Naive thymus-derived CD8-positive, alpha-beta T cell (primary cell): ENCODE results near the gene MON1A. TPM values are rescaled to one million over a fixed set of nuclear protein-coding genes. Genes with fewer than 3 reads are reported as not detected.
A peak's percentile ranks its signal among the peaks of the same experiment; 100 is the strongest.
"Not testable (repeated sequence)": the region's sequence is repeated elsewhere in the genome, so short reads cannot be mapped to it uniquely, and the experiment has no call there.

Source experiments
- ATAC-seq, 2 donors: fragments of 150-1000 bp; cut with Tn5 transposase in 1 of 2; sonication (Bioruptor Pico), chemical (Tn5 transposase) in 1 of 2; 1 replicate in 1 of 2; 2 replicates in 1 of 2; pipeline ENCODE4 v1.10.0; 2021; ENCODE audit warnings: mild to moderate bottlenecking in 2 of 2, moderate library complexity in 2 of 2
- POLR2A ChIA-PET: fragments of 350-600 bp; sonication (Branson Sonifier 250); formaldehyde crosslinking; loops from one replicate; lab custom pipeline; 2021; ENCODE audit warnings: antibody characterized with exemption; lab: Charles Lee
- DNase-seq, 10 donors: peaks; one replicate each; pipeline versions ENCODE4 v3.0.0 to v3.0.0-alpha.2; 2020 to 2022
- H3K27ac Mint-ChIP-seq, 10 donors: one replicate each; pipeline ENCODE4 v1.8.0; 2020 to 2022; ENCODE audit warnings: mild to moderate bottlenecking in 10 of 10, mixed read lengths in 10 of 10, moderate library complexity in 4 of 10, inconsistent platforms in 1 of 10
- H3K27me3 Mint-ChIP-seq, 5 donors: one replicate each; pipeline ENCODE4 v1.8.0; 2021 to 2022; ENCODE audit warnings: mixed read lengths in 5 of 5
- H3K36me3 Mint-ChIP-seq, 3 donors: one replicate each; pipeline ENCODE4 v1.8.0; 2020 to 2022; ENCODE audit warnings: mixed read lengths in 3 of 3, mild to moderate bottlenecking in 2 of 3, inconsistent platforms in 1 of 3
- H3K4me1 Mint-ChIP-seq, 4 donors: one replicate each; pipeline ENCODE4 v1.8.0; 2021 to 2022; ENCODE audit warnings: mixed read lengths in 4 of 4
- H3K4me3 Mint-ChIP-seq, 10 donors: one replicate each; pipeline ENCODE4 v1.8.0; 2020 to 2022; ENCODE audit warnings: mild to moderate bottlenecking in 10 of 10, mixed read lengths in 10 of 10, moderate library complexity in 6 of 10, inconsistent platforms in 1 of 10
- H3K9me3 Mint-ChIP-seq, 9 donors: one replicate each; pipeline ENCODE4 v1.8.0; 2020 to 2022; ENCODE audit warnings: mixed read lengths in 9 of 9, mild to moderate bottlenecking in 3 of 9, inconsistent platforms in 1 of 9, moderate library complexity in 1 of 9
- polyA plus RNA-seq, 3 donors: library from polyadenylated mRNA; unstranded; fragments of 300-500 nt; fragmentation: Illumina TruSeq; gene quantifications; one replicate each; pipeline ENCODE4 v1.2.3, GENCODE V29; 2021
- total RNA-seq, 8 experiments: library from RNA in 2 of 8; stranded (reverse) in 2 of 8; gene quantifications; one replicate each; pipeline ENCODE4 v1.2.3 and lab custom pipeline; 2021 to 2026

The MON1A gene
- total and polyA plus RNA-seq, 5 experiments from 2014 or later, result 9.0 to 21.0 (median 12.2) TPM

GRCh38 chr3:49916686-49917085, 12.9 kb downstream of the MON1A start:
- H3K27ac Mint-ChIP-seq, result no peak overlapping the region
- H3K4me3 Mint-ChIP-seq, result no peak overlapping the region
- ATAC-seq (no peak), DNase-seq (no peak)
- POLR2A ChIA-PET, result no interaction called here
- peaks cover 0 to 16% (median 5%) of the 10 kb centered on the region in 4 donors for H3K4me1 Mint-ChIP-seq
- H3K9me3 Mint-ChIP-seq, result no peaks in the 10 kb centered on the region
- peaks cover 0 to 42% (median 4%) of the 10 kb centered on the region in 3 donors for H3K36me3 Mint-ChIP-seq
- H3K27me3 Mint-ChIP-seq, result no peaks in the 10 kb centered on the region

DNA sequence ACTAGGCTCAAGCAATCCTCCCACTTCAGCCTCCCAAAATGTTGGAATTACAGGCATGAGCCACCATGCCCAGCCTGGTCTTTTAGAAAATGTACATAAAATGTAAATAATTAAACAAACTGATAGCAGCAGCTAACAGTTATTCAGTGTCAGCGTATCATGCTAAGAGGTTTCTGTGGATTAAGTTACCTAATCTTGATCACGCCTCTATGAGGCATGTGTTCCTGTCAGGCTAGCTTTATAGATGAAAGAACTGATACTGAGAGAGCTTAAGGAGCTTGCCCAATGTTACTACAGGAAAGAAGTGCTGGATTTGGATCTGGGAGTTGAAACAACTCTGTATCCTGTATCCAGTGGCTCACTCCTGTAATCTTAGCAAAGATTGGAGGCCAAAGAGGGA, 14.7 kb downstream of the MON1A start:
- no peak for ATAC-seq
- H3K4me3 Mint-ChIP-seq, result no peak overlapping the region
- no peak for DNase-seq
- H3K9me3 Mint-ChIP-seq, result no peaks in the 10 kb centered on the region
- peaks cover 0 to 51% (median 10%) of the 10 kb centered on the region in 3 donors for H3K36me3 Mint-ChIP-seq
- H3K27me3 Mint-ChIP-seq, result no peaks in the 10 kb centered on the region
- POLR2A ChIA-PET, result interaction anchor here (0.5 to 0.7 kb wide), 2 partner anchors 112 to 323 kb away, joined by 3 to 7 read pairs; partner anchors contain the start of gene INKA1
- peak overlapping the region in 2 of 10 donors; percentile 7 to 22 for H3K27ac Mint-ChIP-seq
- peaks cover 0 to 14% (median 4%) of the 10 kb centered on the region in 4 donors for H3K4me1 Mint-ChIP-seq

DNA sequence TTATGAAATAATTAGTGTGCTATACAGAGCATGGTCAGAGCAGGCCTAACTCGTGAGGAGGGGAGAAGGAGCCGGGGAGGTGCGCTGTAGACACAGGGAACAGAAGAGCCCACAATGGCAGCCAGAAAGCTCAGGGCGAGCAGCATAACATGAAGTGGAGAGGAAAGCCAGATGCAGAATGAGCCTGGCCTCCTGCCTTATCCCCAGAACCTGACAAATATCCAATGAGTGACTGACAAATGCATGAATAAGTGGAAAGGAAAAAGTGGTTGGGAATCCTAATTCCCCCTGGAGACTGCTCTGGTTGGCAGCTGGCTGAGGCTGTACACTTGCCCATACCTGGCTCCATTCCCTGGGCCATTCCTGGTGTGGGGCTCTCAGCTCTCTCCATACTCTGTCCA, 16.7 kb downstream of the MON1A start:
- peaks cover 0 to 6% (median 3%) of the 10 kb centered on the region in 4 donors for H3K4me1 Mint-ChIP-seq
- H3K36me3 Mint-ChIP-seq, result peaks cover 0 to 46% (median 12%) of the 10 kb centered on the region in 3 donors
- ATAC-seq (no peak), DNase-seq (no peak)
- no peak overlapping the region for H3K4me3 Mint-ChIP-seq
- H3K9me3 Mint-ChIP-seq, result no peaks in the 10 kb centered on the region
- POLR2A ChIA-PET, result no interaction called here
- no peaks in the 10 kb centered on the region for H3K27me3 Mint-ChIP-seq
- H3K27ac Mint-ChIP-seq, result peak overlapping the region in 4 of 10 donors; percentile 12 to 42 (median 23)

- no peaks in the 10 kb centered on the region for H3K9me3 Mint-ChIP-seq
- no peak overlapping the region for H3K4me3 Mint-ChIP-seq
- POLR2A ChIA-PET, result interaction anchor here (0.5 kb wide), 1 partner anchor 11 kb away, joined by 4 read pairs; no protein-coding TSS in a partner anchor
- H3K27me3 Mint-ChIP-seq, result no peaks in the 10 kb centered on the region
- no peak for ATAC-seq
- DNase-seq, result no peak
- peaks cover 3 to 9% (median 8%) of the 10 kb centered on the region in 4 donors for H3K4me1 Mint-ChIP-seq
- peaks cover 0 to 42% (median 12%) of the 10 kb centered on the region in 3 donors for H3K36me3 Mint-ChIP-seq
- peak overlapping the region in 1 of 10 donors; percentile 54 for H3K27ac Mint-ChIP-seq
Observed at GRCh38 chr3:49911611-49912010, 18.0 kb downstream of the MON1A start.

DNA sequence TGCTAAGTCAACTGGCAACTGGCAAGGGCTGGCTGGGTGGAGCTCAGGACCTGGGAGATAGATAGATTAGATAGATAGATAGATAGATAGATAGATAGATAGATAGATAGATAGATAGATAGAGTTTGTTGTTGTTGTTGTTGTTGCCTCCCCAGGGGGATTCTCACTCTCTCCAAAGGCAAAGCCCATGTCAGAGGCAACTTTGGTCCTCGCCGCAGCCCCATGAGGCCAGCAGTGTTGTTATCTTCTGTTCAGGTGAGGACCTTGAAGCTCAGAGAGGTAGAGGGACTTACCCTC, 18.5 kb downstream of the MON1A start:
- Mint-ChIP-seq H3K27me3 (no peaks in the 10 kb centered on the region), H3K36me3 (peaks cover 0 to 36% (median 12%) of the 10 kb centered on the region in 3 donors), H3K27ac (peak overlapping the region in 2 of 10 donors; percentile 33 to 71), H3K4me3 (no peak overlapping the region), H3K4me1 (peaks cover 7 to 15% (median 9%) of the 10 kb centered on the region in 4 donors), H3K9me3 (no peaks in the 10 kb centered on the region)
- ATAC-seq (no peak), DNase-seq (no peak)
- POLR2A ChIA-PET, result no interaction called here

DNA sequence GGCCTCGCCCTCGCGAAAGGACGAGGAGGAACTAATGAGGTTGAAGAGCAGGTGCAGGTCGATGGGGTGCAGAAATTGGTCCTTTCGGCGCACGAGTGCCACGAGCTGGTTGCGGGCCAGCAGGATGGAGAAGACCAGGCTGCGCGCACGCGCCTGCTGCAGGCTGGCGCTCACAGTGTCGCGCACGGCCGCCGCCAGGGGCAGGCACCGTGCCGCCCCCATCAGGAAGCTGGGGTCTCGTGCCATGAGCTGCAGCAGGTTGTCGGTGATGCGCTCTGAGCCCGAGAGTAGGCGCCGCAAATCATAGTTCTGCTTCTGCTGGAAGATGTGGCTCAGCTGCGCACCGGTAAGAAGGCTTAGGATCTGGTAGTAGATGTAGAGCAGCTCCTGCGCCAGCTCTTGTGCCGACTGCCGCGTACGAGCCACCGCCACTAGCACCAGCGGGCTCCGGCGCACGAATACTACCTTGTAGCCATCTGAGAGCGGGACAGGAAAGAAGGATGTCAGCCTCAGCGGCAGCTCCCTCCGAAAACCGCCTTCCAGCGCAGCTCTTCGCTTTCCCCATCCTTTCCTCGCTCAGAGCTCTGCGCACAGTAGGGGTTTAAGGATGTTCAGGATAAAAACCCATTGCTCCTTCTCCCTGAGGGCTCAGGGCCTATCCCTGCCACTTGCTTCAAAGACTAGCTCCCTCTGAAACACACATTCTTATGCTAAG, 19.0 kb downstream of the MON1A start:
- Mint-ChIP-seq H3K36me3 (peaks cover 0 to 35% (median 12%) of the 10 kb centered on the region in 3 donors), H3K4me1 (peaks cover 11 to 20% (median 14%) of the 10 kb centered on the region in 4 donors), H3K27ac (peak overlapping the region in 2 of 10 donors; percentile 71), H3K9me3 (no peaks in the 10 kb centered on the region), H3K27me3 (no peaks in the 10 kb centered on the region), H3K4me3 (no peak overlapping the region)
- ATAC-seq (no peak), DNase-seq (no peak)
- POLR2A ChIA-PET, result no interaction called here

DNA sequence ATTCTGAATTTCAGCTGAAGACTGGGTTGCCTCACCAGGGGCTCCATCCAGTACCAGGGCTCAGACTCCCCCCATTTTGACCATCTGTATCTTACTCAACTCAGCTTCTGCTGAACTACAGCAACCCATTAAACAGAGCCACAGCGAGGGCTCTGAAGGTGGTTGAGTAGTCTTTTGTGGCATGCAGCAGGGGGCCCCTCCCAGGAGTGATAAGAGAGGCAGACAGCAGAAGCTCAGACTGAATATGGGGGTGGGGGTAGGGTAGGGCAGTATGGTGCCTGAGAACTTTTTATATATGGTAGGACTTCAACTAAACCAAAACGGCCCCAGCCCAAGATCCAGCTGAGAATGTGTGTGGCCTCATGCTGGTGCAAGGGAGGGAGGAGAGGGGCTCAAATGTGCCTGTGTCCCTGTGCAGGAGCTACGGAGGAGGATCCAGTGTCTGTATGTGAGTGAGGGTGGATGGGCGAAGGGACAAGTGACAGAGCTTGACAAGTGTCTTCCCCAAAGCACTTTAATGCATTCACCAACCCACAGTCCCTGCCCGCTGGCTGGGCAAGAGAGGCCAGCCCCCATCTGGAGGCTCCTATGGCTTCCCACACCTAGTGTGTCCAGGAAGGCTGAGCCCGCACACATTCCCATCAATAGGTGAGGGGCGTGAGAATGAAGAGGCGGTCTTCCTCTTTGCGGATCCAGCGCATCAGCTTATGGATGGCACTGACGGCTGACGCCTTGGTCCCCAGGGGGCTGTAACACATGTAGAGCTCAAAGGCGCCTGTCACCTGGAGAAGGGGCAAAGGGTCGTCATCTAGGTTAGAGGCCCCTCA, 21.0 kb downstream of the MON1A start:
- H3K27ac Mint-ChIP-seq, result no peak overlapping the region
- H3K27me3 Mint-ChIP-seq, result no peaks in the 10 kb centered on the region
- ATAC-seq (no peak), DNase-seq (no peak)
- H3K9me3 Mint-ChIP-seq, result no peaks in the 10 kb centered on the region
- H3K4me1 Mint-ChIP-seq, result peaks cover 16 to 30% (median 26%) of the 10 kb centered on the region in 4 donors
- no peak overlapping the region for H3K4me3 Mint-ChIP-seq
- POLR2A ChIA-PET, result no interaction called here
- H3K36me3 Mint-ChIP-seq, result peaks cover 0 to 33% (median 12%) of the 10 kb centered on the region in 3 donors

DNA sequence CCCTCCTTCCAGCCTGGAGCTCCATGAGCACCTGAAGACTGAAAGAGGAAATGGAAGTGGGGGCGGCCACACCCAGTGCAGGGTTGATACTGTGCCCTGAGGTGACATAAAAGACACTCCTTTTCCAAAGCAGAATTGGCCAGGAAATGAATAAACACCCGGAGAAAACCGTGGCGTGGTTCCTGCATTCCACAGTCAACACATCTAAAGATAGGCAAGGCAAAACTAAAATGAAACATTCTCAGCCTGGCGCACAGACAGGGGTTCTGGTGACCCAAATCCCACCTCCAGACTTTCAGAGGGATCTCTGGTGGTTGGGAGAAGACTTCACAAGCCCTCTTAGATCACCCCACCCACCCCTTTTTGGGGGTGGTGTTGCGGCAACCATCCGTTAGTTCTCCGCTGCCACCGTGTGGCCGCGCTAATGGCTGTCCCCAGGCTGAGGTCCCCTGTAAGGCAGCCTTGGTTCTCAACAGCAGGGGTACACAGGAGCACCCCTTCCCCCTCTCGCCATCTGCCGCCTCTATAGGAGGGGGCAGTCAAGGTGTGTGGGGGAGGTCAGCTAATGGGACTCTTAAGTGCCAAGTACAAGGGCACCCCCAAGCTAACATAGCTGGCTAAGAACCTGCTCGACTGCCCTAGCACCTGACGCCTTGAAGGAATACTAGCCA, 23.4 kb downstream of the MON1A start:
- Mint-ChIP-seq H3K36me3 (peaks cover 0 to 15% (median 8%) of the 10 kb centered on the region in 3 donors), H3K4me3 (peak overlapping the region; percentile 36 to 67 (median 57)), H3K9me3 (no peaks in the 10 kb centered on the region), H3K4me1 (peaks cover 14 to 32% (median 29%) of the 10 kb centered on the region in 4 donors), H3K27ac (peak overlapping the region in 8 of 10 donors; percentile 48 to 89 (median 84)), H3K27me3 (no peaks in the 10 kb centered on the region)
- DNase-seq (peak in 9 of 10 donors; percentile 16 to 49 (median 33)), ATAC-seq (peak; percentile 21 to 44)
- POLR2A ChIA-PET, result interaction anchor here (1.2 to 2.4 kb wide), 3 partner anchors 34 to 187 kb away, joined by 3 to 9 read pairs (median 4); partner anchors contain the start of genes AMIGO3, INKA1 and RBM6

DNA sequence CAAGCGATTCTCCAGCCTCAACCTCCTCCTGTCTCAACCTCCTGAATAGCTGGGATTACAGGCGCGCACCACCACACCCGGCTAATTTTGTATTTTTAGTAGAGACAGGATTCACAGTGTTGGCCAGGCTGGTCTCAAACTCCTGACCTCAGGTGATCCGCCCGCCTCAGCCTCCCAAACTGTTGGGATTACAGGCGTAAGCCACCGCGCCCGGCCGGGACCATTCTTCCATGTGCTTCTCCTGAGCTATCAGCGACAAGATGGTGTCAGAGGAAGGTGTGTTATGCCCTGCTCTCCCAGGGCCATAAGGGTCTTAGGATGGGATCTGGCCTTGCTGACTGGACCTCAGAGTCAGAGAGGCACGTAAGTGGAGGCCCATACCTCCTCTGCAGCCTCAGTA, 25.2 kb downstream of the MON1A start:
- Mint-ChIP-seq H3K4me1 (peaks cover 14 to 32% (median 30%) of the 10 kb centered on the region in 4 donors), H3K4me3 (peak overlapping the region in 8 of 10 donors; percentile 74 to 89 (median 82)), H3K27ac (peak overlapping the region in 7 of 10 donors; percentile 62 to 94 (median 85))
- not testable (repeated sequence) for DNase-seq, H3K9me3 Mint-ChIP-seq, H3K27me3 Mint-ChIP-seq, H3K36me3 Mint-ChIP-seq, ATAC-seq
- POLR2A ChIA-PET, result interaction anchor here (0.6 to 2.4 kb wide), 2 partner anchors 102 to 1203 kb away, joined by 4 to 9 read pairs; partner anchors contain the start of gene INKA1

DNA sequence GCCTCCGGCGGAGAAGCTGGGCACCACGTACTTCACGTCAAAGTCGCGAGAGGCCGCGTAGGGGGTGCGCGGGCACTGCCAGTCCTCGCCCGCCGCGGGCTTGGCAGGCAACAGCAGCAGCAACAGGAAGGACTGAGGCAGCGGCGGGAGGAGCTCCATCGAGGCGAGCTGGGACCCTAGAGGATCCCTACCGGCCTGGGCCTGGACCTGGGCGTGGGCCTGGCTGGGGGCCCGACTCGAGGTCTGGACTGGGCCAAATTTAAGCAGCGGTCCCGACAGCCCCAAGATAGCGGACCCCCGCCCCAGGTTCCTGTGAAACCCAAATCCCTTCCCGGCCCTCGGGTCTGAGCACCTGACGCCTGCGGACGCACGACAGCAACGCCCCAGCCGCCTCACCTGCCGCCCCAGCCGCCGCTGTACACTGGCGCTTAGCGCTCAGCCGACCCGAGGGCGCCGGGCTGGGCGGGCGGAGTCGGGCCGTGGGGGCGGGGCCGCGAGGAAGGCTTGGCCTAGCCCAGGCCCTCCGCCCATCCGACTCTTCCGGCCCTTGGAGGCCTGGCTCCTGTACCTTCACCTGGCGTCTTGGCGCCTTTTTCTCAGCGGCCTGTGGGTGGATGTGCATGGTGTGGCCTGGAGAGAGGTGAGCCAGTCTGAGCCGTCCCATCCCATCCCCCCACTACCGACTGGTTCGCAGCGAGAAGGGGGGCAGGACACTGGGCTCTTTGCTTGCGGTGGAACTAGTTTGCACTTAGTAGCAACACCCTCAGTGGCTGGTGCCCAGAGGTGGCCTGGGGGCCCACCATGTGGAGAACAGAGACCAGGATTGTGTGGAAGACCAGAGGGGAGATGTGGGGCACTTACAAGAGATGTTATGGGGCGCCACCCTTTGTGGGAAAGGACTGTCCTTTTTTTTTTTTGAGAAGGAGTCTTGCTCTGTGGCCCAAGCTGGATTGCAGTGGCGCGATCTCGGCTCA, 25.9 kb downstream of the MON1A start, which contains the start of gene MST1R:
TSS of gene MST1R (minus strand) at position 423 of the 974 bp plus-strand sequence. CDS start at position 159, 264 bp downstream.
- Mint-ChIP-seq H3K27ac (peak within 1 kb of the TSS in 9 of 10 donors; percentile 57 to 94 (median 85)), H3K9me3 (no peaks in the 10 kb centered on the region), H3K4me3 (peak within 1 kb of the TSS; percentile 74 to 89 (median 84)), H3K4me1 (peaks cover 14 to 32% (median 30%) of the 10 kb centered on the region in 4 donors), H3K36me3 (peaks cover 0 to 2% (median 0%) of the 10 kb centered on the region in 3 donors), H3K27me3 (no peaks in the 10 kb centered on the region)
- ATAC-seq, result peak; percentile 98 to 99
- peak; percentile 69 to 89 (median 80) for DNase-seq
- POLR2A ChIA-PET, result interaction anchor here (0.6 to 2.4 kb wide), 3 partner anchors 101 to 1202 kb away, joined by 3 to 9 read pairs (median 4); partner anchors contain the start of gene INKA1
